HL-60 (cell line): Measurements from ENCODE around the gene FAAP20.

ENCODE experiments used
- CTCF ChIP-seq: IDR thresholded peaks from one replicate; pipeline ENCODE4 v1.5.1; 2011; ENCODE audit warnings: low read length, control low read depth, inconsistent platforms; ENCODE audit not compliant: insufficient read depth
- GABPA ChIP-seq: IDR thresholded peaks from 2 replicates; pipeline ENCODE4 v1.6.1; 2012; ENCODE audit warnings: low read depth
- POLR2AphosphoS5 ChIP-seq: IDR thresholded peaks from 2 replicates; pipeline ENCODE4 v1.6.1; 2012; ENCODE audit warnings: low read depth
- REST ChIP-seq: IDR thresholded peaks from 2 replicates; pipeline ENCODE4 v1.6.1; 2012; ENCODE audit warnings: low read depth; ENCODE audit not compliant: insufficient replicate concordance
- SPI1 ChIP-seq: IDR thresholded peaks from 2 replicates; pipeline ENCODE4 v1.6.1; 2012; ENCODE audit warnings: low read depth, mild to moderate bottlenecking, borderline replicate concordance

GRCh38 chr1:2169200-2169836 lies 25.3 kb downstream of the FAAP20 start:
- no peak for TF ChIP-seq CTCF
- TF ChIP-seq POLR2AphosphoS5, result no peak
- TF ChIP-seq REST, result no peak
- no peak for TF ChIP-seq SPI1
- no peak for TF ChIP-seq GABPA
